Measurements from ENCODE around the gene TMEM225B. TPM values are rescaled to one million over a fixed set of nuclear protein-coding genes. Genes with fewer than 3 reads are reported as not detected.

The TMEM225B gene
- total and polyA plus RNA-seq, 3 experiments from 2014 or later = 0.55 to 1.5 (median 0.70) TPM

DNA sequence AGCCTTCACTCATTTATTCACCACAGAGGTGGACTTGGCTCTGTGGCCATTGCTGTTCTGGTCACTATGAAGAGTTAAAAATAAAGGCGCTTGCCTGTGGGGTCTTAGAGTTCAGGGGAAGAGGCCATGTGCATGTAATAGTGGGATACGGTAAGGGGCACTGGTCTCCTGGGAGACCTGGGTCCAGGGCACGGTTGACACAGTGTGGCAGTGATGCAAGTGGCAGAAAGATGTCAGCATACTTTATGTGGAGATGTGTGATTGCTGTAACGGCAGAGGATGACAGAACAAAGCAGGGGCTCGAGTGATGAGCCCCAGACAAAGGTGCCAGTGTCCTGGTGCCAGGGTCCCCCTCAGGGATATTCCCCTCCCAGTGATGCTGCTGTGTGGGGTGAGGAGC lies 27.3 kb downstream of the TMEM225B start:
- Histone ChIP-seq H3K36me3 (ENCODE audit: insufficient read depth, low read length) (peaks cover 48% of the 10 kb centered on the region), H3K9me3 (ENCODE audit: low read length) (no peaks in the 10 kb centered on the region), H3K4me1 (ENCODE audit: insufficient read depth, low read length) (peaks cover 37% of the 10 kb centered on the region), H3K4me3 (ENCODE audit: low read length) (no peak overlapping the region), H3K27me3 (ENCODE audit: insufficient read depth, low read length, poor library complexity, severe bottlenecking) (no peaks in the 10 kb centered on the region), H3K27ac (ENCODE audit: low read depth, low read length) (no peak overlapping the region)
- DNase-seq = no peak
- H3K36me3 Mint-ChIP-seq = peaks cover 0 to 91% (median 22%) of the 10 kb centered on the region in 3 donors
- peak overlapping the region in 6 of 7 donors; percentile 76 to 92 (median 90) for H3K4me3 Mint-ChIP-seq
- peaks cover 0 to 4% of the 10 kb centered on the region in 2 donors for H3K27me3 Mint-ChIP-seq
- CTCF ChIA-PET = no interaction called here
- peaks cover 39 to 52% (median 42%) of the 10 kb centered on the region in 3 donors for H3K4me1 Mint-ChIP-seq
- H3K9me3 Mint-ChIP-seq = no peaks in the 10 kb centered on the region
- POLR2A ChIA-PET = no interaction called here
- peak overlapping the region; percentile 80 to 99 (median 98) for H3K27ac Mint-ChIP-seq

DNA sequence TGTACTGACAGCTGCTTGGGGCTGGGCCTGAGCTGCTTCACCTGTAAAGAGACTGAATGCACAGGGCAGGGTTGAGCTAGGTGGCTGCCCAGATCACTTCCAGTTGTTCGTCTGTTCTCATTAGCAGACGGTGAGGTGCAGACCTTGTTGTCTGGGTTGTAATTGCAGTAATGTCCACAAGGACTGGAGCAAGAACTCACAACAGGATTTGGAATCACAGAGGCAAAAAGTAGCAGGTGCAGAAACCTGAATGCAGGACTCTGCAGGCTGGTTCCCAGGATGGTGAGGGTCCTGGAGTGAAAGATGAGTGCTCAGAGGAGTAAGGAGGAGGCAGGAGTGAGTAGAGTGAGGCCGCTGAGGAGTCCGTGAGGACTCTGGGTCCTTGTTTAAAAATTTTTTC lies 27.9 kb downstream of the TMEM225B start:
- Mint-ChIP-seq H3K36me3 (peaks cover 0 to 91% (median 26%) of the 10 kb centered on the region in 3 donors), H3K27ac (peak overlapping the region; percentile 6 to 99 (median 90)), H3K4me1 (peaks cover 41 to 55% (median 48%) of the 10 kb centered on the region in 3 donors), H3K9me3 (no peaks in the 10 kb centered on the region), H3K27me3 (peaks cover 0 to 4% of the 10 kb centered on the region in 2 donors), H3K4me3 (peak overlapping the region in 1 of 7 donors; percentile 76)
- Histone ChIP-seq H3K27ac (ENCODE audit: low read depth, low read length) (no peak overlapping the region), H3K4me1 (ENCODE audit: insufficient read depth, low read length) (peaks cover 37% of the 10 kb centered on the region), H3K9me3 (ENCODE audit: low read length) (no peaks in the 10 kb centered on the region), H3K36me3 (ENCODE audit: insufficient read depth, low read length) (peaks cover 52% of the 10 kb centered on the region), H3K27me3 (ENCODE audit: insufficient read depth, low read length, poor library complexity, severe bottlenecking) (no peaks in the 10 kb centered on the region), H3K4me3 (ENCODE audit: low read length) (no peak overlapping the region)
- no peak for DNase-seq
- CTCF ChIA-PET = no interaction called here
- POLR2A ChIA-PET = no interaction called here

DNA sequence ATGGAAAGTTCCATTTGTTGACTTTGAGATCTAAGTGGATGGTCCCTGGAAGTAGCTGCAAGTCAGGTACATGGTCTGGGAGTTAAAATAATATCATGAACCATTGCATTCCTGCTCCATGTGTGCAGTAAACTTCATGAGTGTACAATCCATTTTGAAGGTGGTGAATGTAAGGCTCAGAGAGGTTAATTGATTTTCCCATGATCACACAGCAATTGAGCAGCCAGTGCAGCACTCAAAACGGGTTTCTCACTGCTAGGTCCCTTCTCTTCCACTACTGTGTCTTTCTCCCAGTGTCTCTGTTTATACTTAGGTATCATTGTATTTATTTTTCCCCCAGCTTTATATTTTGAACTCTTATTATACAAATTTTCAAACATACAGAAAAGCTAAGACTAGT lies 28.6 kb downstream of the TMEM225B start:
- H3K4me1 ChIP-seq (ENCODE audit: insufficient read depth, low read length) = peaks cover 37% of the 10 kb centered on the region
- H3K36me3 ChIP-seq (ENCODE audit: insufficient read depth, low read length) = peaks cover 47% of the 10 kb centered on the region
- H3K4me3 Mint-ChIP-seq = no peak overlapping the region
- ChIA-PET CTCF (no interaction called here), POLR2A (no interaction called here)
- H3K4me1 Mint-ChIP-seq = peaks cover 43 to 62% (median 55%) of the 10 kb centered on the region in 3 donors
- DNase-seq = no peak
- H3K27me3 Mint-ChIP-seq = peaks cover 0 to 4% of the 10 kb centered on the region in 2 donors
- H3K27me3 ChIP-seq (ENCODE audit: insufficient read depth, low read length, poor library complexity, severe bottlenecking) = no peaks in the 10 kb centered on the region
- peaks cover 0 to 91% (median 28%) of the 10 kb centered on the region in 3 donors for H3K36me3 Mint-ChIP-seq
- H3K27ac ChIP-seq (ENCODE audit: low read depth, low read length) = no peak overlapping the region
- no peaks in the 10 kb centered on the region for H3K9me3 Mint-ChIP-seq
- no peaks in the 10 kb centered on the region for H3K9me3 ChIP-seq (ENCODE audit: low read length)
- peak overlapping the region; percentile 6 to 99 (median 90) for H3K27ac Mint-ChIP-seq
- no peak overlapping the region for H3K4me3 ChIP-seq (ENCODE audit: low read length)

DNA sequence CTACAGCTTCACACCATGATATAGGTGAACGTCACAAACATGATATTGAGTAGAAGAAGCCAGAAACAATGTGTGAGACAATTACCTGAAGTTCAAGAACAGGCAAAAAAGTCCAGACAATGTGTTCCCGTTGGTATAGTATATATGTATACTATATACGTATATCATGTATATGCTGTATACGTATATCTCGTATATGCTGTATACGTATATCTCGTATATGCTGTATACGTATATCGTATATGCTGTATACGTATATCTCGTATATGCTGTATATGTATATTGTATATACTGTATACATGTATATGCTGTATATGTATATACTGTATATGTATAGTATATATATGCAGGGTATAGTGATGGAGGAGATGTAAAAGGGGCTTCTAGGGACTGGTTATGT lies 29.4 kb downstream of the TMEM225B start:
- ChIA-PET CTCF (no interaction called here), POLR2A (no interaction called here)
- H3K4me3 ChIP-seq (ENCODE audit: low read length) = no peak overlapping the region
- Mint-ChIP-seq H3K27me3 (peaks cover 0 to 4% of the 10 kb centered on the region in 2 donors), H3K36me3 (peaks cover 0 to 91% (median 26%) of the 10 kb centered on the region in 3 donors), H3K4me1 (peaks cover 42 to 61% (median 54%) of the 10 kb centered on the region in 3 donors), H3K4me3 (no peak overlapping the region), H3K27ac (peak overlapping the region in 5 of 8 donors; percentile 85 to 97 (median 91)), H3K9me3 (no peaks in the 10 kb centered on the region)
- no peak for DNase-seq
- no peaks in the 10 kb centered on the region for H3K27me3 ChIP-seq (ENCODE audit: insufficient read depth, low read length, poor library complexity, severe bottlenecking)
- H3K27ac ChIP-seq (ENCODE audit: low read depth, low read length) = no peak overlapping the region
- no peaks in the 10 kb centered on the region for H3K9me3 ChIP-seq (ENCODE audit: low read length)
- peaks cover 33% of the 10 kb centered on the region for H3K4me1 ChIP-seq (ENCODE audit: insufficient read depth, low read length)
- H3K36me3 ChIP-seq (ENCODE audit: insufficient read depth, low read length) = peaks cover 42% of the 10 kb centered on the region

DNA sequence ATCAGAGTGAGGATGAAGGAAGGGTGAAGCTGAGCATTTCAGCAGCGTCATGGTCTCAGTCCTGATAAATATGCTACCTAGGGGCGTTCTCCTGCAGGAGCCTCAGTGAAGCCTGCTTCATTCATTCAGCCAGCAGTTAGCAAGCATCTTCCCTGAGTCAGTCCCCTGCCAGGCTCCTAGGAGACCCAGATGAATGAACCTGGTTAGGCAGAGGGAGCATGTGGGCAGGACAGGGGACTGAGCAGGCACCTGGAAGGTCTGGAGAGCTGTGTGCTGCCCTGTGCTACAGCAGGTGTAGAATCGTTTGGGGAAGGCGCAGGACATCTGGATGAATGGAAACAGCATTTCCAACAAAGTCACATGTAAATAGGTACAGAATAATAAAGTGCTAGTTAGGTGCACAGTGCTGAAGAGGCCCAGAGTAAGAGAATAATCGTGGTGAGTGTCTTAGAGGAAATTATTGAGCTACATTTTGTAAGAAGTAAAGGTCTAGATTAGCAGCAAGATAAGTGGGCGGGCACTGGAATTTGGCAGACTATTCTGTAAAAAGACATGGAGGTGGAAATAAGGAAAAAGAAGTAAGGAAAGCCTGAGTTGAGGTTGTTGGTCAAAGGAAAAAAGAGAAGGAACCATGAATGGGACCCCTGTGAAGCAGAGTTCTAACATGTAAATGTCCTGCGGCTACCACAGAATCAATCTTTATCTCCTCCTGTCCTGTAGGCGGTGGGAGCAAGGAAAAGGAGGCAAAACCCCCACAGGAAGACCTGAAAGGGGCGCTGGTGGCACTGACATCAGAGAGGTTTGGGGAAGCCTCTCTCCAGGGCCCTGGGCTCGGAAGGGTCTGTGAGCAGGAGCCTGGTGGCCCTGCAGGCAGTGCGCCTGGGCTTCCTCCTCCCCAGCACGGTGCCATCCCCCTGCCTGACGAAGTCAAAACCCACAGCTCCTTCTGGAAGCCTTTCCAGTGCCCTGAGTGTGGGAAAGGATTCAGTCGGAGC lies 30.7 kb downstream of the TMEM225B start:
- peaks cover 23% of the 10 kb centered on the region for H3K4me1 ChIP-seq (ENCODE audit: insufficient read depth, low read length)
- peaks cover 0 to 90% (median 26%) of the 10 kb centered on the region in 3 donors for H3K36me3 Mint-ChIP-seq
- H3K4me1 Mint-ChIP-seq = peaks cover 36 to 53% (median 44%) of the 10 kb centered on the region in 3 donors
- H3K27ac Mint-ChIP-seq = peak overlapping the region in 6 of 8 donors; percentile 4 to 74 (median 40)
- no peaks in the 10 kb centered on the region for H3K27me3 ChIP-seq (ENCODE audit: insufficient read depth, low read length, poor library complexity, severe bottlenecking)
- POLR2A ChIA-PET = no interaction called here
- no peak for DNase-seq
- H3K36me3 ChIP-seq (ENCODE audit: insufficient read depth, low read length) = peaks cover 34% of the 10 kb centered on the region
- CTCF ChIA-PET = no interaction called here
- H3K27ac ChIP-seq (ENCODE audit: low read depth, low read length) = no peak overlapping the region
- H3K9me3 Mint-ChIP-seq = no peaks in the 10 kb centered on the region
- H3K9me3 ChIP-seq (ENCODE audit: low read length) = no peaks in the 10 kb centered on the region
- no peak overlapping the region for H3K4me3 Mint-ChIP-seq
- peaks cover 0 to 4% of the 10 kb centered on the region in 2 donors for H3K27me3 Mint-ChIP-seq
- H3K4me3 ChIP-seq (ENCODE audit: low read length) = no peak overlapping the region

DNA sequence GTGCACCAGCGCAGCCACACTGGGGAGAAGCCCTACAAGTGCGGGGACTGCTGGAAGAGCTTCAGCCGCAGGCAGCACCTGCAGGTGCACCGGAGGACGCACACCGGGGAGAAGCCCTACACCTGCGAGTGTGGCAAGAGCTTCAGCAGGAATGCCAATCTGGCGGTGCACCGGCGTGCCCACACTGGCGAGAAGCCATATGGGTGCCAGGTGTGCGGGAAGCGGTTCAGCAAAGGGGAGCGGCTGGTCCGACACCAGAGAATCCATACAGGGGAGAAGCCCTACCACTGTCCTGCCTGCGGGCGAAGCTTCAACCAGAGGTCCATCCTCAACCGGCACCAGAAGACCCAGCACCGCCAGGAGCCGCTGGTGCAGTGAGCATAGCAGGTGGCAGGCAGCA lies 31.6 kb downstream of the TMEM225B start:
- no peak for DNase-seq
- H3K4me1 ChIP-seq (ENCODE audit: insufficient read depth, low read length) = peaks cover 14% of the 10 kb centered on the region

DNA sequence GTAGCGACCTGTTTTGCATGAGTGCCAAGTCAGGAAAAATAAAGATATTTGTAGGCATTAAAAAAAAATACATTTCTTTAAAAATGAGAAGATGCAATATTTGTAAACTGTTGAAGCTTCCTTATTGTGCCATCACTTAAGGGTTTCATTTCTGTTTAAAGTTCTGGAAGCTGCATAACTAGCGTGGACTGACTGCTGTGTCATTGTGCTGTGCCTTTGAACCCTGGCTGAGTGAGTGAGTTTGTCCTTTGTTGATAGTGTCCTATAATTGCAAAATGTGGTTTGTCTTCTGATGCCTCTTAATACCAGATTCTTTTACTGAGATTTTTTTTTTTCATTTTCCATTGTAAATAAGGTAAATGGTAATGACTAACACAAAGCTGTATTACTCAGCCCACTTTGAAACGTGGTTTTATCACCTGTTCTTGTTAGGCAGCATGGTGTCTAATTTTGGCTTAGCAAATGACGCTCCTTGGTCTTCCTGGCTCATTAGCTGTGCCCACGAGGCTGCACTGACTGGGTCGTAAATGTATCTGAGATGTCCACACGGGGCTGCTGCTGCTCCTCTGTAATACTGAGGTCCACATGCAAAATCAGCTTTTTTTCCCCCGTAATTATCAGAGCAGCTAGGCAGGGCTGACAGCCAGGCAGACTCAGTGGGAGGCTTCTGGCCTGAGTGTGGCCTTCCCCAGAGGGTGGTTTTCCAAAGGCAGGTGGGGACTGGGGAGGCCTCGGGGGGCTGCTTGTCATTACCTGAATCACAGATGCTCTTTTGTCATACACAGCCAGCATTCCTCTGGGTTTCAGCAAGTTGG lies 33.4 kb downstream of the TMEM225B start:
- Mint-ChIP-seq H3K4me3 (no peak overlapping the region), H3K9me3 (no peaks in the 10 kb centered on the region), H3K36me3 (peaks cover 0 to 81% (median 18%) of the 10 kb centered on the region in 3 donors), H3K27ac (peak overlapping the region in 7 of 8 donors; percentile 13 to 86 (median 61)), H3K4me1 (peaks cover 13 to 27% (median 20%) of the 10 kb centered on the region in 3 donors), H3K27me3 (no peaks in the 10 kb centered on the region)
- Histone ChIP-seq H3K9me3 (ENCODE audit: low read length) (no peaks in the 10 kb centered on the region), H3K36me3 (ENCODE audit: insufficient read depth, low read length) (peaks cover 25% of the 10 kb centered on the region), H3K27me3 (ENCODE audit: insufficient read depth, low read length, poor library complexity, severe bottlenecking) (no peaks in the 10 kb centered on the region), H3K4me1 (ENCODE audit: insufficient read depth, low read length) (no peaks in the 10 kb centered on the region), H3K27ac (ENCODE audit: low read depth, low read length) (no peak overlapping the region), H3K4me3 (ENCODE audit: low read length) (no peak overlapping the region)
- POLR2A ChIA-PET = no interaction called here
- CTCF ChIA-PET = no interaction called here
- DNase-seq = no peak

More for the DNA sequence above, 31.6 kb downstream of the TMEM225B start:
- Mint-ChIP-seq H3K27ac (peak overlapping the region in 2 of 8 donors; percentile 47 to 51), H3K4me1 (peaks cover 27 to 44% (median 35%) of the 10 kb centered on the region in 3 donors), H3K36me3 (peaks cover 0 to 87% (median 21%) of the 10 kb centered on the region in 3 donors), H3K9me3 (no peaks in the 10 kb centered on the region), H3K4me3 (no peak overlapping the region), H3K27me3 (peaks cover 0 to under 1% of the 10 kb centered on the region in 2 donors)
- H3K4me3 ChIP-seq (ENCODE audit: low read length) = no peak overlapping the region
- H3K27ac ChIP-seq (ENCODE audit: low read depth, low read length) = no peak overlapping the region
- ChIA-PET POLR2A (no interaction called here), CTCF (no interaction called here)
- no peaks in the 10 kb centered on the region for H3K9me3 ChIP-seq (ENCODE audit: low read length)
- no peaks in the 10 kb centered on the region for H3K27me3 ChIP-seq (ENCODE audit: insufficient read depth, low read length, poor library complexity, severe bottlenecking)
- H3K36me3 ChIP-seq (ENCODE audit: insufficient read depth, low read length) = peaks cover 34% of the 10 kb centered on the region

All from CD8-positive, alpha-beta memory T cell (primary cell).